Measurements from ENCODE around the gene PACSIN2. TPM values are rescaled to one million over a fixed set of nuclear protein-coding genes. Genes with fewer than 3 reads are reported as not detected.
"Not testable (repeated sequence)": the region's sequence is repeated elsewhere in the genome, so short reads cannot be mapped to it uniquely, and the experiment has no call there.

Gene PACSIN2
- total RNA-seq, 1 donor from 2014 or later: 128 TPM

DNA sequence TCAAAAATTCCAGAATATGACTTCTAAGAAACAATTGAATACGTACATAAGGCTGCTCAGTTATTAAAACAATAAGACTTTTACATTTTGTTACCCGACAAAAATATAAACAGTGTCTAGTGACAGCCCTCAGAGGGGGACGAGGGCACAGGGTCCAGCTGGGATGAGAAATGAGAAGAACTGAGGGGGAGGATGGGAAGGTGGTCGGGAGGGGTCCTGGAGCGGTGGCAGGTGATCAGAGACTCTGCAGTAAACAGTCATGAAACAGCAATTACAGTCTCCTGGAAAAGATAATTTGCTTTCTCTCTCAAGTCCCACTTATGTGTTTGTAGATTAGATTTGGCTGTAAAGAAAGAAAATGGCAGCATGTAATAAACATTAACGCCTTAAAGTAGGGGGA is 56.0 kb downstream of the PACSIN2 start:
- TF ChIP-seq, protein P1, sequence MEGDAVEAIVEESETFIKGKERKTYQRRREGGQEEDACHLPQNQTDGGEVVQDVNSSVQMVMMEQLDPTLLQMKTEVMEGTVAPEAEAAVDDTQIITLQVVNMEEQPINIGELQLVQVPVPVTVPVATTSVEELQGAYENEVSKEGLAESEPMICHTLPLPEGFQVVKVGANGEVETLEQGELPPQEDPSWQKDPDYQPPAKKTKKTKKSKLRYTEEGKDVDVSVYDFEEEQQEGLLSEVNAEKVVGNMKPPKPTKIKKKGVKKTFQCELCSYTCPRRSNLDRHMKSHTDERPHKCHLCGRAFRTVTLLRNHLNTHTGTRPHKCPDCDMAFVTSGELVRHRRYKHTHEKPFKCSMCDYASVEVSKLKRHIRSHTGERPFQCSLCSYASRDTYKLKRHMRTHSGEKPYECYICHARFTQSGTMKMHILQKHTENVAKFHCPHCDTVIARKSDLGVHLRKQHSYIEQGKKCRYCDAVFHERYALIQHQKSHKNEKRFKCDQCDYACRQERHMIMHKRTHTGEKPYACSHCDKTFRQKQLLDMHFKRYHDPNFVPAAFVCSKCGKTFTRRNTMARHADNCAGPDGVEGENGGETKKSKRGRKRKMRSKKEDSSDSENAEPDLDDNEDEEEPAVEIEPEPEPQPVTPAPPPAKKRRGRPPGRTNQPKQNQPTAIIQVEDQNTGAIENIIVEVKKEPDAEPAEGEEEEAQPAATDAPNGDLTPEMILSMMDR (IDR thresholded peaks at IDR 0.05): no peak
- peak overlapping the region; percentile 76 for H3K27ac ChIP-seq
- peak overlapping the region; percentile 33 for H3K4me3 ChIP-seq
- no peak for DNase-seq
- ATAC-seq: no peak
- no peaks in the 10 kb centered on the region for H3K27me3 ChIP-seq
- no peaks in the 10 kb centered on the region for H3K36me3 ChIP-seq
- intact Hi-C loops (cut with DNase I): no loop called here
- peaks cover 57% of the 10 kb centered on the region for H3K4me1 ChIP-seq
- no peaks in the 10 kb centered on the region for H3K9me3 ChIP-seq

DNA sequence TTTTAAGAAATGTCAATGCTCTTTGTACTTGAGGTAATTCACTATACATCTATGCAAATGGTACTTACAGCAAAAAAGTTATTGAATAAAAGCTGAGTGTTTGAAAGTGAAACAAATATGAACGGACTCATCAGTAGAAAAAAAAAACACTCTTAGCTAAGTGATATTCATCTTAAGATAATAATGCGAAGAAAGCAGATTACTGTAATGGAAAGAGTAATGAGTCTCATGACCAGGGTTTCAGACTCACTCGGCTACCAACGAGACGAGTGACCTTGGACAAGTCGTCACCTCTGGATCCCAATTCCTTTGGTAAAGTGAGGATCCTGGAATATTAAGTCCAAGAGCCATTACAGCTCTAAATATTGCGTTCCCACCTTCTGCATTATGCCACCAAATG is 57.0 kb downstream of the PACSIN2 start:
- Histone ChIP-seq H3K36me3 (no peaks in the 10 kb centered on the region), H3K9me3 (no peaks in the 10 kb centered on the region), H3K27ac (peak overlapping the region; percentile 14), H3K4me3 (peak overlapping the region; percentile 9), H3K27me3 (no peaks in the 10 kb centered on the region), H3K4me1 (peaks cover 47% of the 10 kb centered on the region)
- ATAC-seq: no peak
- intact Hi-C loops (cut with DNase I): no loop called here
- TF ChIP-seq, protein P1 (IDR thresholded peaks at IDR 0.05): no peak
- no peak for DNase-seq

DNA sequence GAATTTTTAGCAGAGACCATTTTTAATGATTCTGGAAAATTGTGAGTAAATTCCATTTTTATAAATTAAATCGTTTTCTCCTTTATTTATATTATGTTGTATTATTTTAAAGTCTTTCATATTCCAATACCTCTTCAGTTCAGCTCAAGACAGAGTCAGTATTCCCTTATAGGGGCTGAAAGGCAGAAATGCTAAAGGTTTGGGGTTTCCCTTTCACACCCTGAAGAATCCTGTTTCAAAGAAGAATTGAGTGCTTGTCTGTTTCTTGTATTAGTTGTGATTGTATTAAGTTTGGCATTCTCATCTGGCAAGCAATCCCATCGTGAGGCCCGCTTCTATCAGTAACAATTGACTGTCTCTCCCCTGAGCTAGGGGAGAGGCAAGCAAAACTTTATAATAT is 57.4 kb downstream of the PACSIN2 start:
- ATAC-seq: no peak
- Histone ChIP-seq H3K4me1 (peaks cover 43% of the 10 kb centered on the region), H3K9me3 (no peaks in the 10 kb centered on the region), H3K27ac (peak overlapping the region; percentile 14), H3K27me3 (no peaks in the 10 kb centered on the region), H3K4me3 (no peak overlapping the region), H3K36me3 (no peaks in the 10 kb centered on the region)
- intact Hi-C loops (cut with DNase I): no loop called here
- no peak for DNase-seq
- TF ChIP-seq, protein P1 (IDR thresholded peaks at IDR 0.05): no peak

- DNase-seq: no peak
- peaks cover 27% of the 10 kb centered on the region for H3K4me1 ChIP-seq
- H3K27me3 ChIP-seq: no peaks in the 10 kb centered on the region
- intact Hi-C loops (cut with DNase I): no loop called here
- no peaks in the 10 kb centered on the region for H3K9me3 ChIP-seq
- H3K27ac ChIP-seq: no peak overlapping the region
- no peak for ATAC-seq
- H3K4me3 ChIP-seq: no peak overlapping the region
- TF ChIP-seq, protein P1 (IDR thresholded peaks at IDR 0.05): no peak
- no peaks in the 10 kb centered on the region for H3K36me3 ChIP-seq
Measured at GRCh38 chr22:42955848-42956247, 59.1 kb downstream of the PACSIN2 start.

GRCh38 chr22:42955087-42955635 is 59.8 kb downstream of the PACSIN2 start:
- DNase-seq (no peak), ATAC-seq (no peak)
- TF ChIP-seq, protein P1 (IDR thresholded peaks at IDR 0.05): no peak
- peaks cover 20% of the 10 kb centered on the region for H3K4me1 ChIP-seq
- no peak overlapping the region for H3K27ac ChIP-seq
- H3K36me3 ChIP-seq: no peaks in the 10 kb centered on the region
- H3K9me3 ChIP-seq: no peaks in the 10 kb centered on the region
- H3K27me3 ChIP-seq: no peaks in the 10 kb centered on the region
- no peak overlapping the region for H3K4me3 ChIP-seq
- intact Hi-C loops (cut with DNase I): no loop called here

- peaks cover 12% of the 10 kb centered on the region for H3K4me1 ChIP-seq
- DNase-seq; intact Hi-C loops (cut with DNase I): not testable (repeated sequence)
Measured at GRCh38 chr22:42953751-42954150, 61.2 kb downstream of the PACSIN2 start.

More at GRCh38 chr22:42953751-42954150, 61.2 kb downstream of the PACSIN2 start:
- H3K27me3 ChIP-seq, ATAC-seq, H3K36me3 ChIP-seq, H3K27ac ChIP-seq, H3K9me3 ChIP-seq, H3K4me3 ChIP-seq: not testable (repeated sequence)
